HG02938 (cell line): Measurements from ENCODE around the gene VCP.
"Not testable (repeated sequence)": the region's sequence is repeated elsewhere in the genome, so short reads cannot be mapped to it uniquely, and the experiment has no call there.

Experiments used
- ATAC-seq: cut with Tn5 transposase; IDR thresholded peaks from one replicate; pipeline ENCODE4 v1.9.1; 2021; ENCODE audit warnings: mild to moderate bottlenecking, moderate library complexity; ENCODE audit not compliant: unreplicated experiment

VCP gene

GRCh38 chr9:35026671-35027070, 45.8 kb downstream of the VCP start:
- no peak for ATAC-seq

GRCh38 chr9:35023443-35023842, 49.0 kb downstream of the VCP start:
- ATAC-seq: not testable (repeated sequence)

DNA sequence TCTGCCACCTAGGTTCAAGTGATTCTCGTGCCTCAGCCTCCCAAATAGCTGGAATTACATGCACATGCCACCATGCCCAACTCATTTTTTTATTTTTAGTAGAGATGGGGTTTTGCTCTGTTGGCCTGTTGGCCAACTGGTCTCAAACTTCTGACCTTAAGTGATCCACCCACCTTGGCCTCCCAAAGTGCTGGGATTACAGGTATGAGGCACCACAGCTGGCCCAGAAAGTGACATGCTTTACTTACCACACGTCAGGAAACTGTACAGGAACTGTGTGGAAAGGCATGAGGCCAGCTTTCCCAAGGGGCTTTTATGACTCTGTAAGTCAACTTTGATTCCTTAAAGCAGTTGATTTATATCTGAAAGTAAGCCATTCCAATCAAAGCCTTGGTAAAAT, 57.9 kb downstream of the VCP start:
- ATAC-seq: no peak

DNA sequence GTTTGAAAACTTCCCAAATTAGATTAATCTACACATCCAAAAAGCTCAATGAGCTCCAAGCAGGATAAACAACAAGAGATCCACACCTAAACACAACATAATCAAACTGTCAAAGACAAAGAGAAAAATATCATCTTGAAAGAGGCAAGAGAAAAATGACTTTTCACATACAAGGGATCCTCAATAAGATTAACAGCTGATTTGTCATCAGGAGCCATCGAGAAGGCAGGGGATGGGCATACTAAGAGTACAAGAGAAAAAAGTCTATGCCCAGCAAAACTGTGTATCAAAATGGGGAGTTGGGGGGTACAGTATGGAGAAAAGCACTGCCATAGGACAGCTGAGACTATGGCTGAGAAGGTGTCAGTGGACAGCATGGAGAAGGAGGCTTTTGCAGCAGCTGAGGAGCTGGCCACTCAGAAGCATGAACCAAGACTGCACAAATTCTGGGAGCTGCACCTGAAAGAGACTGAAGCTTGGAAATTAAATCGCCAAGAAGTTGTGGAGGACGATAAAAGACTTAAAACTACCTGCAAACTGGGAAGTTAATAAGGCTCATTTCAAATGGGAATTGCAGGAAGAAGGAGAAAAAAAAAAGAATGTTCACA, 62.0 kb downstream of the VCP start:
- ATAC-seq: no peak
